Natural killer cell treated with Interleukin-12 subunit alpha and Interleukin-12 subunit beta and Interleukin-15 and Interleukin-18, amount 100 ng/mL, for 72 hours (primary cell): ENCODE data around the gene ACKR2. TPM values are rescaled to one million over a fixed set of nuclear protein-coding genes. Genes with fewer than 3 reads are reported as not detected.
A peak's percentile ranks its signal among the peaks of the same experiment; 100 is the strongest.

Experiments used
- ATAC-seq, 2 donors: fragments of 150-1000 bp; cut with Tn5 transposase in 1 of 2; sonication (Bioruptor Pico), chemical (Tn5 transposase) in 1 of 2; 2 replicates each; pipeline ENCODE4 v1.10.0; 2021
- DNase-seq: peaks from one replicate; pipeline ENCODE4 v3.0.0; 2022; ENCODE audit warnings: low spot score
- H3K27ac Mint-ChIP-seq, 2 donors: 1 replicate in 1 of 2; 2 replicates in 1 of 2; pipeline ENCODE4 v1.8.0; 2022; ENCODE audit warnings: mixed read lengths in 2 of 2, mild to moderate bottlenecking in 1 of 2, moderate library complexity in 1 of 2
- H3K27me3 Mint-ChIP-seq, 2 donors: 1 replicate in 1 of 2; 2 replicates in 1 of 2; pipeline ENCODE4 v1.8.0; 2022; ENCODE audit warnings: mixed read lengths in 2 of 2
- H3K36me3 Mint-ChIP-seq: one replicate; pipeline ENCODE4 v1.8.0; 2022; ENCODE audit warnings: mixed read lengths
- H3K4me1 Mint-ChIP-seq, 2 donors: 1 replicate in 1 of 2; 2 replicates in 1 of 2; pipeline ENCODE4 v1.8.0; 2022; ENCODE audit warnings: low read depth in 2 of 2, mixed read lengths in 2 of 2, mild to moderate bottlenecking in 1 of 2
- H3K4me3 Mint-ChIP-seq: one replicate; pipeline ENCODE4 v1.8.0; 2022; ENCODE audit warnings: mixed read lengths
- H3K9me3 Mint-ChIP-seq: 2 replicates; pipeline ENCODE4 v1.8.0; 2022; ENCODE audit warnings: mixed read lengths
- total RNA-seq, 2 donors: library from RNA; stranded (reverse); gene quantifications; one replicate each; pipeline ENCODE4 v1.2.3, GENCODE V29; 2022

Gene ACKR2
- total RNA-seq, 2 donors from 2014 or later = 2.3 to 11.5 TPM

- H3K27ac Mint-ChIP-seq = peak within 1 kb of the TSS in 1 of 2 donors; percentile 31
- H3K4me1 Mint-ChIP-seq = peaks cover 6 to 12% of the 10 kb centered on the region in 2 donors
- peak within 1 kb of the TSS; percentile 60 for H3K4me3 Mint-ChIP-seq
- DNase-seq (no peak), ATAC-seq (peak; percentile 62 to 77)
- H3K9me3 Mint-ChIP-seq = peaks cover 7% of the 10 kb centered on the region
- H3K27me3 Mint-ChIP-seq = peaks cover 37 to 41% of the 10 kb centered on the region in 2 donors
- H3K36me3 Mint-ChIP-seq = peaks cover 21% of the 10 kb centered on the region
Observed at GRCh38 chr3:42906070-42906847, 97.0 kb downstream of the ACKR2 start, which contains the start of gene ZNF662. ZNF662 (plus strand) TSS chr3:42906142; CDS start chr3:42908115, 1,973 bp downstream.

DNA sequence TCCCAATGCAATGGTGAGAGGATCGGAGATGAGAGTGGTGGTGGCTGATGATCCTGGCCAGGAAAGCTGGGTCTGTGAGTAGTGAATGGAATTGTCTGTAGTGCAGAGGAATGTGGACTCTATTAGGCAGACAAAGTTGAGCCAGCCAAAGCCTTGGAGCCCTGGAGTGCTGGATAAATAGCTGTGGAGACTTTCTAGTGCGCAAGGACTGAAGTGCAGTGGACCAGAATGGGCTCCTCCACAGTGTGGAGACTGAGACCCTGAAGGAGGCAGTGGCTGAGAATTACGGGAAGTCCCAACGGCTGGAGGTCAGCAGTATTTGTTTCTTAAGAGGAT lies 97.6 kb downstream of the ACKR2 start:
- ATAC-seq (no peak), DNase-seq (no peak)
- peaks cover 37 to 41% of the 10 kb centered on the region in 2 donors for H3K27me3 Mint-ChIP-seq
- H3K9me3 Mint-ChIP-seq = peaks cover 7% of the 10 kb centered on the region
- no peak overlapping the region for H3K27ac Mint-ChIP-seq
- peaks cover 21% of the 10 kb centered on the region for H3K36me3 Mint-ChIP-seq
- H3K4me1 Mint-ChIP-seq = peaks cover 6 to 12% of the 10 kb centered on the region in 2 donors
- peak overlapping the region; percentile 33 for H3K4me3 Mint-ChIP-seq

DNA sequence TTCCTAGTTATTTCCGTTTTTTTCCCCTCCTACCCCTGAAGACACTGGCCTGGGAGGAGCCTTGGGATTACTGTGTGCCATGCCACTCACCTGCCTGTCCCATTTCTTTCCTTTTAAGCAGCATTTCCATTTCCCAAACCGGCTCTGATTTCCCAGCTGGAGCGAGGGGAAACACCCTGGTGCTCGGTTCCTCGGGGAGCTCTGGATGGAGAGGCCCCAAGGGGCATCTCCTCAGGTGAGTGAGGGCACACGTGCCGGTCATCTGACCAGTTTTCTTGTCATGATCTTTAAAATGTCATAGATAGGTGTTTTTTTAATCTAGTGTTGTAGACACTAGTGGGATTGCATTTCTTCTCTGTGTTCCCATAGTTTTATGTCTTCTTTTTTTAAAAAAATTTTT lies 99.4 kb downstream of the ACKR2 start:
- peaks cover 26% of the 10 kb centered on the region for H3K36me3 Mint-ChIP-seq
- peaks cover 6 to 12% of the 10 kb centered on the region in 2 donors for H3K4me1 Mint-ChIP-seq
- DNase-seq = no peak
- ATAC-seq = no peak
- peaks cover 7% of the 10 kb centered on the region for H3K9me3 Mint-ChIP-seq
- no peak overlapping the region for H3K4me3 Mint-ChIP-seq
- H3K27ac Mint-ChIP-seq = no peak overlapping the region
- H3K27me3 Mint-ChIP-seq = peaks cover 28 to 35% of the 10 kb centered on the region in 2 donors

- peaks cover 10 to 11% of the 10 kb centered on the region in 2 donors for H3K27me3 Mint-ChIP-seq
- H3K4me3 Mint-ChIP-seq = no peak overlapping the region
- H3K27ac Mint-ChIP-seq = no peak overlapping the region
- peaks cover 31% of the 10 kb centered on the region for H3K36me3 Mint-ChIP-seq
- peaks cover 15% of the 10 kb centered on the region for H3K9me3 Mint-ChIP-seq
- no peak for DNase-seq
- H3K4me1 Mint-ChIP-seq = peaks cover 4 to 7% of the 10 kb centered on the region in 2 donors
- ATAC-seq = no peak
Observed at GRCh38 chr3:42911551-42911950, 102.3 kb downstream of the ACKR2 start.

DNA sequence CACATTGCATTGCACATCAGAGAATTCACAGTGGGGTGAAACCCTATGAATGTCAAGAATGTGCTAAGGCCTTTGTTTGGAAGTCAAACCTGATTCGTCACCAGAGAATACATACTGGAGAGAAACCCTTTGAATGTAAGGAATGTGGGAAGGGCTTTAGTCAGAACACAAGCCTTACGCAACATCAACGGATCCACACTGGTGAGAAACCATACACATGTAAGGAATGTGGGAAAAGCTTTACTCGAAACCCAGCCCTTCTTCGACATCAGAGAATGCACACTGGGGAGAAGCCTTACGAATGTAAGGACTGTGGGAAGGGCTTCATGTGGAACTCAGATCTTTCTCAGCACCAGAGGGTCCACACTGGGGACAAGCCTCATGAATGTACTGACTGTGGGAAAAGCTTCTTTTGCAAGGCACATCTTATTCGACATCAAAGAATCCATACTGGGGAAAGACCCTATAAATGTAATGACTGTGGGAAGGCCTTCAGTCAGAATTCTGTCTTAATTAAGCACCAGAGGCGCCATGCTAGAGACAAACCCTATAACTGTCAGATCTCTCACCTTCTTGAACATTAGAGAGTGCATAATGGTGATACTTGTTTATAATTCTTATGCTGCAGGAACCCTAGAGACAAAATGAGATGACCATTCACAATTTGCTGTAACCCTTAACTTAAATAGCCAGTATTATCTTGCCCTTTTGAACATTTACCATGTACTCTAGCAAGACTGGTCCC lies 105.7 kb downstream of the ACKR2 start:
- DNase-seq (no peak), ATAC-seq (no peak)
- peaks cover 15% of the 10 kb centered on the region for H3K9me3 Mint-ChIP-seq
- H3K27me3 Mint-ChIP-seq = peaks cover 0 to 3% of the 10 kb centered on the region in 2 donors
- H3K27ac Mint-ChIP-seq = no peak overlapping the region
- H3K4me3 Mint-ChIP-seq = no peak overlapping the region
- no peaks in the 10 kb centered on the region for H3K4me1 Mint-ChIP-seq
- peaks cover 36% of the 10 kb centered on the region for H3K36me3 Mint-ChIP-seq

Other genes starting within 250 kb of the ACKR2 start
- gene SEC22C, start 227.5 kb upstream of the ACKR2 start, total RNA-seq = 10 to 100 TPM; 47.1 to 49.7 TPM
- 10 to 100 TPM; 48.5 to 51.5 TPM for gene SS18L2, start 218.6 kb upstream of the ACKR2 start, total RNA-seq
- gene NKTR, start 208.8 kb upstream of the ACKR2 start, total RNA-seq = 100 to 1,000 TPM in 1 of 2 donors, 10 to 100 TPM in 1; 85.4 to 145 TPM
- gene ZBTB47, start 155.7 kb upstream of the ACKR2 start, total RNA-seq = 1 to 10 TPM; 1.9 to 2.7 TPM
- gene KLHL40, start 123.9 kb upstream of the ACKR2 start, total RNA-seq = not detected
- not detected for gene HHATL, start 106.6 kb upstream of the ACKR2 start, total RNA-seq
- gene CCDC13, start 36.2 kb upstream of the ACKR2 start, total RNA-seq = 1 to 10 TPM; 1.0 to 1.2 TPM
- 10 to 100 TPM; 60.0 to 78.4 TPM for gene HIGD1A, start 5.0 kb upstream of the ACKR2 start, total RNA-seq
- under 1 TPM in 1 of 2 donors, not detected in 1; 0.14 TPM for gene CYP8B1, start 66.4 kb downstream of the ACKR2 start, total RNA-seq
- gene ZNF662, start 96.7 kb downstream of the ACKR2 start, total RNA-seq = under 1 TPM; 0.36 to 0.42 TPM
- under 1 TPM in 1 of 2 donors, not detected in 1; 0.29 TPM for gene GASK1A, start 169.9 kb downstream of the ACKR2 start, total RNA-seq